GM18858 (cell line): ENCODE measurements around the gene AP1G2.
"Not testable (repeated sequence)": the region's sequence is repeated elsewhere in the genome, so short reads cannot be mapped to it uniquely, and the experiment has no call there.

Experiments used
- ATAC-seq: cut with Tn5 transposase; IDR thresholded peaks from one replicate; pipeline ENCODE4 v1.9.1; 2021; ENCODE audit not compliant: unreplicated experiment

Gene AP1G2, protein sequence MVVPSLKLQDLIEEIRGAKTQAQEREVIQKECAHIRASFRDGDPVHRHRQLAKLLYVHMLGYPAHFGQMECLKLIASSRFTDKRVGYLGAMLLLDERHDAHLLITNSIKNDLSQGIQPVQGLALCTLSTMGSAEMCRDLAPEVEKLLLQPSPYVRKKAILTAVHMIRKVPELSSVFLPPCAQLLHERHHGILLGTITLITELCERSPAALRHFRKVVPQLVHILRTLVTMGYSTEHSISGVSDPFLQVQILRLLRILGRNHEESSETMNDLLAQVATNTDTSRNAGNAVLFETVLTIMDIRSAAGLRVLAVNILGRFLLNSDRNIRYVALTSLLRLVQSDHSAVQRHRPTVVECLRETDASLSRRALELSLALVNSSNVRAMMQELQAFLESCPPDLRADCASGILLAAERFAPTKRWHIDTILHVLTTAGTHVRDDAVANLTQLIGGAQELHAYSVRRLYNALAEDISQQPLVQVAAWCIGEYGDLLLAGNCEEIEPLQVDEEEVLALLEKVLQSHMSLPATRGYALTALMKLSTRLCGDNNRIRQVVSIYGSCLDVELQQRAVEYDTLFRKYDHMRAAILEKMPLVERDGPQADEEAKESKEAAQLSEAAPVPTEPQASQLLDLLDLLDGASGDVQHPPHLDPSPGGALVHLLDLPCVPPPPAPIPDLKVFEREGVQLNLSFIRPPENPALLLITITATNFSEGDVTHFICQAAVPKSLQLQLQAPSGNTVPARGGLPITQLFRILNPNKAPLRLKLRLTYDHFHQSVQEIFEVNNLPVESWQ

GRCh38 chr14:23567186-23568020, at the start of gene AP1G2:
AP1G2 (minus strand) TSS chr14:23567791; CDS start chr14:23567314, 477 bp downstream.
- ATAC-seq: peak; percentile 76

DNA sequence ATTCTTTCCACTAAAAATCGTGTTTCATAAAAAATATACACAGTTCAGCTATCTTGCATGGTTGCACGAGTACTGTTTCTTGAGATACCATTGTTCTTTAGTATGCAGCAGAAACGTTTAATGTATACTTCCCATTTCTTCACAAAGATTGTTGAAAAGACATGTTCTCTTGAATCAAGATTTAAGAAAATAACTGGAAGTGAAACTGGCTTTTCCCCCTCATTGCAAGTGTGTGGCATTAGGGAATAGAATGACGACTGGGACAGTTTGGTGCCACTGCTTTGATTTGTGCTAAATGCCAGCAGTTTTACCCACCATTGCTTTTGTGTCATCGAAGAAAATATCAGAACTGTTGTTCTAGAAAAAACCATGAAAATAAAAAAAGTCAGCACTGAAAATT, 48.3 kb upstream of the AP1G2 start:
- no peak for ATAC-seq

DNA sequence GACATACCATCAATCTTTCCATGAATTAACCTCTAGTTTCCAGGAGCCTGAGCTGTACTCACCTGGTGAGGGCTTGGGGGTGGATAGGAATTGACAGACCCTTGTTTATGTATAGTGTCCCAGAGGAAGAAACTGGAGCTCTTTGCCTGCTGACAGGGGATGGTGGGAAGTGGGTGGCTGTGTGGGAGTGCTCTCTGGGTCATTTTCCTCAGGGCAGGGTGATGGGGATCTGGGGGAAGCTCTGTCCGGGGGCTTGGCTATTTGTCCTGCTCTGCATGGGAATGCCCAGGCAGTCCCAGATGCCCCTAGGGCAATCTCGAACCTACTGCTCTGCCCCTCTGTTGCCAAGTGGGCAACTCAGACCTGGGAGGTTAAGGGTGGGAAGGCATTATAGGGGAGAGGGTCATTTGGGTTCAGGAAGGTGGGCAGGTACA, 46.8 kb upstream of the AP1G2 start:
- no peak for ATAC-seq

DNA sequence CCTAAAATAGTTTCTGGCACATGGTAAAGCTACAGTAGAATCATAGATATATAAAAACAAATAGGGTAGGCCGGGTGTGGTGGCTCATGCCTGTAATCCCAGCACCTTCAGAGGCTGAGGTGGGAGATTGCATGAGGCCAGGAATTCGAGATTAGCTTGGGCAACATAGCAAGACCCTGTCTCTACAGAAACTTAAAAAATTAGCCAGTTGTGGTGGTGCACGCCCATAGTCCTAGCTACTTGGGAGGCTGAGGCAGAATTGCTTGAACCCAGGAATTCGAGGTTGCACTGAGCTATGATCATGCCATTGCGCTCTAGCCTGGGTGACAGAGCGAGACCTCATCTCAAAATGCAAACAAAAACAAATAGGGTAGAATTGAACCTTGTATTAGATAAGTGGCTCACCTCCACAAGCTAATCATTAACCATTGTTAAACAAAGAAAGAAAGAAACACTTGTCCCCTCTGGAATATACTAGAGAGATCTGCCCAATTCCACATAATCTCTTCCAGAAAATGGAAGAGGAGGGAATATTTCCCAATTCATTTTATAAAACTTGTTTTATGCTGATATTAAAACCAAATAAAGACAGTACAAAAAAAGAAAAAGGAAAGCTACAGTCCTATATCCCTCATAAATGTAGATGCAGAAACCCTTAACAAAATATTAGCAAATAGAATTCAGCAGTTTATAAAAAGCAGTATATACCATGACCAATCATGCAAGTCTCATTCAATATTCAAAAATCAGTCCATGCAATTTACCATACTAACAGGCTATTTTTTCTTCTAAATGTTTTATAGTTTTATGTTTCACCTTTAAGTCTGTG, 45.9 kb upstream of the AP1G2 start:
- ATAC-seq: no peak

GRCh38 chr14:23612802-23613201, 45.2 kb upstream of the AP1G2 start:
- ATAC-seq: no peak

DNA sequence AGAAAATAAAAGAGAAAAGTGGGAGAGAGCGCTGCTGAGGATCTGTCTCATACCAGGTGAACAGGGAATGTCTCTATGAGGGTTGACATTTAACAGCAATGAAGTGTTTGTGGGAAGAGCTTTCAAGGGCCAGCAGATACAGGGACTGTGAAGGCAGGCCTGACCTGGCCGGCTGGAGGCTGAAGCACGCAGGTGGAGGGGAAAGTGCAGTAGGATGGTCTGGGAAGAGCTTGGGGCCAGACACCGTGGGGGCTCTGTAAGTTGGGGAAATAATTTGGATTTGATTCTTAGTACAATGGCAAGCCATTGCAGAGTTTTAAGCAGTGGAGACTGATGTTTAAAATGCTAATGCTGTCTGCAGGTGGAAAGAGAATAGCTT, 44.8 kb upstream of the AP1G2 start:
- no peak for ATAC-seq

DNA sequence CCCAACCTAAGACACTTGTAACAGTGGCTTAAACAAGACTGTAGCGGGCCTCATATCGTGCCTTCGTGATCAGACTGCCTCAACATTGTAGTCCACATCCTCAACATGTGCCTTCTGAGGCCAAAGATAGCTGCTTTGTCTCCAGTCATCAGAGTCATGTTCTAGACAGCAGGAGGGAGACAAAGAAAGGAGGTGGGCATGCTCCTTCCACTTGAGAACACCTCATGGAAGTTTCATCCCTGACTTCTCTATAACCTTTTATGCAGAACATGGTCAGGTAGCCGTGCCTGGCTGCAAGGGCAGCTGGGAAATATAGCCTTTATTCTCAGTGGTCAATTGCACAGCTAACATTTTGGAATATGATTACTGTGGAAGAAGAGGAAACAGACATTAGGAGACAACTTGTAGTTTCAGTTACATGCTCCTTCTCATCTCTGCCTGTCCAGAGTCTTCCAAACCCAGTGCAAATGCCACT, 43.3 kb upstream of the AP1G2 start:
- no peak for ATAC-seq

DNA sequence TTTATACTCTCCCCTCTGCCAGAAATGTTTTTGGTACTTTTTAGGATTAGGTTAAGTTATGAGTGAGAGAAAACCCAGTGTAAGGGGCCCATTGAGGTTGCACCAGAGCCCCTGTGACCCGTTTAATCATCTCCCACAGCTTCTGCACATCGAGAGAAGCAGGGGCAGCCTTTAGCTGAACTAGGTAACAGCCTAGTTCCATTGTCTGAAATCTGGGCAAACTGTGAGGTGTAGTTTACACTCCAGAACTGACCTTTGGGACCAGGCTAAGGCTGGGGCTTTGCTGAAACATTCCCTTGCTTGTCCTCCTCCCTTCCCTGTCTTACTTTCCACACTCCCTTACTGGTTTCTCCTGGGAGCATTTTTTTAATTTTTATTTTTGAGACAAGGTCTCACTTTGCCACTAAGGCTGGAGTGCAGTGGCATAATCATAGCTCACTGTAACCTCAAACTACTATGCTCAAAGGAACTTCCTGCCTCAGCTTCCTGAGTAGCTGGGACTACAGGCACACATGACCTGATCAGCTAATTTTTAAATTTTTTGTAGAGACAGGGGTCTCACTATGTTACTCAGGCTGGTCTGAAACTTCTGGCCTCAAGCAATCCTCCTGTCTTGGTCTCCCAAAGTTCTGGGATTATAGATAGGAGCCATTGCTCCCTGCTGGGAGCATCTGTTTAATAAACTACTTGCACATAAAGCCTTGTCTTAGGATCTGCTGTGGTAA, 42.7 kb upstream of the AP1G2 start:
- ATAC-seq: no peak

DNA sequence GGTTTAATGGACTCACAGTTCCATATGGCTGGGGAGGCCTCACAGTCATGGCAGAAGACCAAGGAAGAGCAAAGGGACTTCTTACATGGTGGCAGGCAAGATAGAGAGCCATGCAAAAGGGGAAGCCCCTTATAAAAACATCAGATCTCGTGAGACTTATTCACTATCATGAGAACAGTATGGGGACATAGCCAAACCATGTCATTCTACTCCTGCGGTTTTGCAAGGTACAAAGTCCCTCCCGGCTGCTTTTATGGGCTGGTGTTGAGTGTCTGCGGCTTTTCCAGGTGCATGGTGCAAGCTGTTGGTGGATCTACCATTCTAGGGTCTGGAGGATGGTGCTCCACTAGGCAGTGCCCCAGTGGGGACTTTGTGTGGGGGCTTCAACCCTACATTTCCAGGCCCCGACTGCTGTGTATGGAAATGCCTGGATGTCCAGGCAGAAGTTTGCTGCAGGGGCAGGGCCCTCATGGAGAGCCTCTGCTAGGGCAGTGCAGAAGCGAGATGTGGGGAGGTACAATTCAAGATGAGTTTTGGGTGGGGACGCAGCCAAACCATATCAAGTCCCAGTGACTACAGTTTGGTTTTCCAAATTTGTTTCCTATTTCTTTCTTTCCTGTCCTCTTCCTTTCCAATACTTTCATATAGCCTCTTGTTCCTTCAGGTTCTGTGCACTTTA, 42.0 kb upstream of the AP1G2 start:
- not testable (repeated sequence) for ATAC-seq

DNA sequence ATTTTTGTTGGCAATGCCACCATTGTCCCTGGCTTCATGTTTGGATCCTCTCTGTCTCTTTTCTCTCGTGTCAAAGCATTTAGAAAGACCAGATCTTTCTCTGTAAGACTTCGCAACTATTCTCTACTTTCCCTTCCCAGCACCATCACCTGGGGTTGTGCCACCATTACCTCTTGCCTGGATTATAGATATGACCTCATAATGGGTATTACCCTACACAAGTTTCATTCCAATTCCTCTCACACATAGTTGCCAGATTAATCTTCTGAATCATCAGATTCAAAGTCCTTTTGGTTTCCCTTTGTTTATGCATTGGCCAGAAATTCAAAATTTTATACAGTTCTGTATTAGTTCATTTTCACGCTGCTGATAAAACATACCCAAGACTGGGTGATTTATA, 41.4 kb upstream of the AP1G2 start:
- no peak for ATAC-seq

- no peak for ATAC-seq
Measured at GRCh38 chr14:23608454-23608853, 40.9 kb upstream of the AP1G2 start.

GRCh38 chr14:23605931-23606585, 38.5 kb upstream of the AP1G2 start:
- ATAC-seq: peak; percentile 88

DNA sequence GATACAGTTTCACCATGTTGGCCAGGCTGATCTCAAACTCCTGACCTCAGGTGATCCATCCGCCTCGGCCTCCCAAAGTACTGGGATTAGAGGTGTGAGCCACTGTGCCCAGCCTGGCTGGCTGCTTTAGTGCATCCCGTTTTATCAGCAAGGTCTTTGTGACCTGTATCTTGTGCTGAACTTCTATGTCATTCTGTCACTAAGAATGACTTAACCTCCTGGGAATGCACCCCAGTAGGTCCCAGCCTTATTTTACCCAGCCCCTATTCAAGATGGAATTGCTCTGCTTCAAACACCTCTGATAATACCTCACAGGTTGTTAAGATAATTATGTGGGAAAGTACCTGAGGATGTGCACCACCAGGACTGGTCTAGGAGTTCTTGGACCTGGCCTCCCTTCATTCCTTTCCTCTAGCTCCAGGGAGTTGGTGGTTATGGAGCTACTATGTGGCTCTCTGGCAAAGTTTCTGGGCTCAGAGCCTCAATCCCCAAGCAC, 37.1 kb upstream of the AP1G2 start:
- no peak for ATAC-seq

GRCh38 chr14:23604148-23604547, 36.6 kb upstream of the AP1G2 start:
- ATAC-seq: no peak

DNA sequence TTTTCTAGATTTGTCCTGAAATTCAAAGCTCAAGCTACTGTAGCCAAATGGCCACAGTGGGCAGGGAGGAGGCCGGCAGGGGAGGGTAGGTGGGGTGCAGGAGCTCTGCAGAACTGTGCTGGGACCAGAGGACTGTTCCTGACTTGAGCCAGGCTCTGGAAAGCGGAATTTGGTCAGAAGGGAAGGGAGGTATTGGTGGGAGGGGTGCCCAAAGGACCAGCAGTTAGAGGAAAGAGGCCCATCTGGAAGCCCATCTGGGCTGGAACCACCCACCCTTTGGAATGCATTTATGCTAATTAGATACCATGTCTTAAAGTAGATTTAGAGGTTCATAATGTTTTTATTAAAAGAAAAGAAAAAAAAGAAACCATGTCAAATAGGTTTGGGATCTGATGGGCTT, 35.5 kb upstream of the AP1G2 start:
- ATAC-seq: no peak

GRCh38 chr14:23602181-23603095, 34.8 kb upstream of the AP1G2 start:
- no peak for ATAC-seq

- ATAC-seq: no peak
Measured at GRCh38 chr14:23601845-23602180, 34.2 kb upstream of the AP1G2 start.

DNA sequence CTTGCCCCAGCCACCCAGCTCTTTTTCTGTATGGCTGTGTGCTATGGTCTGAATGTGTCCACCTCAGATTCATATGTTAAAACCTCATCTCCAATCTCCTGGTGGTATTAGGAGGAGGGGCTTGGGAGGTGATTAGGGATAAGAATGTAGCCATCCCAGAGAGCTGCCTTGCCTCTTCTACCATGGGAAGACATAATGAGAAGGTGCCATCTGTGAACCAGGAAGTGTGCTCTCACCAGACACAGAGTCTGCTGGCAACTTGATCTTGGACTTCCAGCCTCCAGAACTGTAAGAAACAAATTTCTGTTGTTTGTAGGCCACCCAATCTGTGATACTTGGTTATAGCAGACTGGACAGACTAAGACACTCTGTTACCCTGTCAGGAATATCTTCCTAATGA, 33.8 kb upstream of the AP1G2 start:
- no peak for ATAC-seq
